GM19023 (cell line): Measurements from ENCODE around the gene GARIN1A.
"Not testable (repeated sequence)": the region's sequence is repeated elsewhere in the genome, so short reads cannot be mapped to it uniquely, and the experiment has no call there.

Experiments used
- ATAC-seq: cut with Tn5 transposase; IDR thresholded peaks from one replicate; pipeline ENCODE4 v1.9.1; 2021; ENCODE audit warnings: mild to moderate bottlenecking, moderate library complexity; ENCODE audit not compliant: unreplicated experiment

The GARIN1A gene

GRCh38 chr7:128681794-128682537 is 9.9 kb downstream of the GARIN1A start:
- ATAC-seq, result no peak

GRCh38 chr7:128683270-128683669 is 11.2 kb downstream of the GARIN1A start:
- ATAC-seq, result not testable (repeated sequence)

DNA sequence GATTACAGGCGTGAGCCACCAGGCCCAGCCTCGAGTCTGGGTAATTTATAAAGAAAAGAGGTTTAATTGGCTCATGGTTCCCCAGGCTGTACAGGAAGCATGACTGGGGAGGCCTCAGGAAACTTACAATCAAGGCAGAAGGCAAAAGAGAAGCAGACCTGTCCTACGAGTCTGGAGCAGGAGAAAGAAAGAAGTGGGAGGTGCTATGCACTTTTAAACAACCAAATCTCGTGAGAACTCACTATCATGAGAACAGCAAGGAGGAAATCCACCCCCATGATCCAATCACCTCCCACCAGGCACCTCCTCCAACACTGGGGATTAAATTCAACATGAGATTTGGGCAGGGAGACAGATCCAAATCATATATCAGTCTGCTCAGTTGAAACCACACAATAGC is 11.6 kb downstream of the GARIN1A start:
- ATAC-seq, result not testable (repeated sequence)

DNA sequence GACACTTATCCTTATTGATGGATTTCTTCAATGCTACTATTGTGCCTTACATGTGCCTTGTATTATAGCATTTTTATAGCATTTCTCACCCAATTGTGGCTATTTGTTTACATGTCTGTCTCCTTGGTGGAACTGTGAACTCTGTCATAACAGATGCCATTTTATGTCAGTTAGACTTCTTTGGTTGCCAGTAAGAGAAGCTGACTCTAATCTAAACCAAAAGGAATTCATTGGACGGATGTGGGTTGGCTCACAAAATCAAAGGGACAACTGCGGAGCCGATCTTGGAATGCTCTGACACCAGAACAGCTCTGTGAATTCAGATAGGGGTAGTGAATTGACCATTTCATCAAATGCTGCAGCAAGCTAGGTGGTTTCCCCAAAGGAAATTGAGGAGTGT is 15.0 kb downstream of the GARIN1A start:
- ATAC-seq, result no peak

DNA sequence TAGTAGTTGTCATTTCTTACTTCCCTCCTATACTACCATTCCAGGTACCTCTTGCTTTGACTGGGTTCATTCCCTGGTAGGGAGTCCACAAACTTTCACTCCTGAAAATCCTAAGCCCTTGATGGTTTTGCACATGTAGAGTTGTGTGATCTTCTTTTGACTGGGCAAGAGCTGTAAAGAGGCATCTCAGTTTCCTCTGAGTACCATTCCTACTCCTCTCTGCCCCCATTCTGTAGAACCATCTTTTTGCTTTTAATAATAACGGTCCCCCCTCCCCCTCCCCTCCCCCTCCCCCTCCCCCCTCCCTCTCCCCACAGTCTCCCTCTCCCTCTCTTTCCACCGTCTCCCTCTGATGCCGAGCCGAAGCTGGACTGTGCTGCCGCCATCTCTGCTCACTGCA is 16.4 kb downstream of the GARIN1A start:
- no peak for ATAC-seq

DNA sequence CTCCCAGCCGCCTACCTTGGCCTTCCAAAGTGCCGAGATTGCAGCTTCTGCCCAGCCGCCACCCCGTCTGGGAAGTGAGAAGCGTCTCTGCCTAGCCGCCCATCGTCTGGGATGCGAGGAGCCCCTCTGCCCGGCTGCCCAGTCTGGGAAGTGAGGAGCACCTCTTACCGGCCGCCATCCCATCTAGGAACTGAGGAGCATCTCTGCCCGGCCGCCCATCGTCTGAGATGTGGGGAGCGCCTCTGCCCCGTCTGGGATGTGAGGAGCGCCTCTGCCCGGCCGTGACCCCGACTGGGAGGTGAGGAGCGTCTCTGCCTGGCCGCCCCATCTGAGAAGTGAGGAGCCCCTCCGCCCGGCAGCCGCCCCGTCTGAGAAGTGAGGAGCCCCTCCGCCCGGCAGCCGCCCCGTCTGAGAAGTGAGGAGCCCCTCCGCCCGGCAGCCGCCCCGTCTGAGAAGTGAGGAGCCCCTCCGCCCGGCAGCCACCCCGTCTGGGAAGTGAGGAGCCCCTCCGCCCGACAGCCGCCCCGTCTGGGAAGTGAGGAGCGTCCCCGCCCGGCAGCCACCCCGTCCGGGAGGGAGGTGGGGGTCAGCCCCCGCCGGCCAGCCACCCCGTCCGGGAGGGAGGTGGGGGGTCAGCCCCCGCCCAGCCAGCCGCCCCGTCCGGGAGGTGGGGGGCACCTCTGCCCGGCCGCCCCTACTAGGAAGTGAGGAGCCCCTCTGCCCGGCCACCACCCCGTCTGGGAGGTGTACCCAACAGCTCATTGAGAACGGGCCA is 17.3 kb downstream of the GARIN1A start:
- ATAC-seq, result not testable (repeated sequence)

GRCh38 chr7:128691227-128691626 is 19.1 kb downstream of the GARIN1A start:
- ATAC-seq, result no peak

DNA sequence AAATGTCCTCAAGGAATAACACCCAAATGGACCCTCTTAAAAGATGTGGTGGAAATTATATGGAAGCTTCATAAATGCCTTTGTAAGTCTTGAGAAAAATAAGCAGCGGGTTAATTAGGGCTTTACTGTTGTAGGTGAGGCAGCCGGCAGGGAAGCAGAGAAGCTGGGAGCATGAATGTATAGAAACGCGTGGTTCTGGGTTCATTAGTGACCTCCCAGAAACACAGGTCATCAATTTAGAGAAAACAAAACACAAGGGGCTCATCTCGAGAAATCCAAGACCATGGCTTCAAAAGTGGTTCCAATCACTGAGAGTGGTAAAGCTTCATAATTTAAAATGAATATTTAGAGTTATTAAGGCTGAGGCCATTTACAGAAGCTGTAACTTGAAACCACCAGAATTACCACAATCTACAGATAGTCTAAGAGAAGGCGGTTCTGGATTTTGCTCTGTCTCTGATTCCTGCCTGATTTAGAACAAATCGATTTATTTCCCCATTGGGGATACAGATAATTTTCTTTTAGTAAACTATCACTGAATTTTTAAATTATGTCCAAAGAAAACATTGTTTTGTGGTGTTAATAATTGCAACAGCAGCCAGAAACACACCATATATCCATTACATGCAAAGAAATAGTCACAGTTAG is 20.7 kb downstream of the GARIN1A start:
- ATAC-seq, result no peak

GRCh38 chr7:128693373-128694015 is 21.4 kb downstream of the GARIN1A start:
- no peak for ATAC-seq

- no peak for ATAC-seq
Observed at GRCh38 chr7:128694738-128695137, 22.6 kb downstream of the GARIN1A start.

DNA sequence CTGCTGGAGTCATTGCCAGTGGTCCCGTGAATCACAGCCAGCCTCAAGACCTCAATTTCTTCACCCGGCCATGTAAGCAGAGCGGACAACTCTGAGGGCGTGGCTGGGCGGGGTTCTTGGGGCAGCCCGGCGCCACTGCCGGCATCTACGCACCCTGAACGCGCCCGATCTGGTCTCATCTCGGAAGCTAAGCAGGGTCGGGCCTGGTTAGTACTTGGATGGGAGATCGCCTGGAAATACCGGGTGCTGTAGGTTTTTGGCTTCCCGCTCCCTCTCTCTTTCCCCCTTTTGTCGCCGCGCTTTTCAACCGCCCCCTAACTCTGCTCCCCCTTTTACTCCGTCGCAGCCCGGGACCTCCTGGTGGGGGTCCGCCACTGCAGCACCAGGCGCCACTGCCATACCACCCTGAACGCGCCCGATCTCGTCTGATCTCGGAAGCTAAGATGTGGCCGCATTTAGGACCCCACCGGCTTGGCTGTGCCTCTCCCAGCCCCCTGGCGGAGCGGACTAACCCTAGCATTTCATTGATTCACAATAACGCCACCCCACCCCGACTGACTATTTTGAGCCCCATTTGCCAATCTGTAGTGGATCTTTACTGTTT is 25.3 kb downstream of the GARIN1A start:
- no peak for ATAC-seq

DNA sequence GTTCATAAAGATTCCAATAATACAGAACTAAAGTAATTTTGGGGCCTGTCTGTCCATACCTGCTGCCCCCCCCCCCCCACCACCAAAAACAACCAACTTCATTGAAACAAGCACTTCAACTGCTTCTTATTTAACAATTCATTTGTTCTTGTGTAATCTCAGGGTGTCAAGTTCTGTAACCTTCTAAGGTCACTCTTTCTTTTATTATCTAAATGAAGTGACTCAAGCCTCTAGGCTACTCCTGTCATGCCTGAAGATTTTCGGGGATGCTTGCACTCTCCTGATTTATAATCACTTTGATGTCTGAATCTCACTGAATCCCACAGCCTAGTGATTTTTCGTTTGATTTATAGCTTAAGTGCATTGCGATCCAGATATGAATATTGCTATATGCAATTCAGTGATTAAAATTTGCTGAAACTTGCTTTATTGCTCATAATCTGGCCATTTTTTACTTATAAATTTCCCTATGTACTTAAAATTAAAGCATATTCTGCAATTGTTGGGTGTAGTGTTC is 27.2 kb downstream of the GARIN1A start:
- ATAC-seq, result no peak

DNA sequence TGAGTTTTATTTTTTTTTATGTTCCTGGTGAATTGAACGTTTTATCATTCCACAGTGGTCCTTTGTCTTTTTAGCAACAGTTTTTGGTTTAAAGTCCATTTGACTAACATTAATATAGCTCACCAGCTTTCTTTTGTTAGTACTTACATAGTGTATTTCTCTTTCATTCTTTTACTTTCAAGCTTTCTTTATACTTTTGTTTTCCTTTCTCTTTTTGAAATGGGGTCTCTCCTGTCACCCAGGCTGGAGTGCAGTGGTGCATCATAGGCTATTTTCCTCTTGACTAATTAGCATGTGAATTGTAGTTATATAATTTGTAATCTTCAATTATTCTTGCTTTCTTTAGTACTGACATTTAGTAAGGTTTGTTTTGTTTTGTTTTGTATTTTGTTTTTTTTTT is 27.8 kb downstream of the GARIN1A start:
- ATAC-seq, result no peak

DNA sequence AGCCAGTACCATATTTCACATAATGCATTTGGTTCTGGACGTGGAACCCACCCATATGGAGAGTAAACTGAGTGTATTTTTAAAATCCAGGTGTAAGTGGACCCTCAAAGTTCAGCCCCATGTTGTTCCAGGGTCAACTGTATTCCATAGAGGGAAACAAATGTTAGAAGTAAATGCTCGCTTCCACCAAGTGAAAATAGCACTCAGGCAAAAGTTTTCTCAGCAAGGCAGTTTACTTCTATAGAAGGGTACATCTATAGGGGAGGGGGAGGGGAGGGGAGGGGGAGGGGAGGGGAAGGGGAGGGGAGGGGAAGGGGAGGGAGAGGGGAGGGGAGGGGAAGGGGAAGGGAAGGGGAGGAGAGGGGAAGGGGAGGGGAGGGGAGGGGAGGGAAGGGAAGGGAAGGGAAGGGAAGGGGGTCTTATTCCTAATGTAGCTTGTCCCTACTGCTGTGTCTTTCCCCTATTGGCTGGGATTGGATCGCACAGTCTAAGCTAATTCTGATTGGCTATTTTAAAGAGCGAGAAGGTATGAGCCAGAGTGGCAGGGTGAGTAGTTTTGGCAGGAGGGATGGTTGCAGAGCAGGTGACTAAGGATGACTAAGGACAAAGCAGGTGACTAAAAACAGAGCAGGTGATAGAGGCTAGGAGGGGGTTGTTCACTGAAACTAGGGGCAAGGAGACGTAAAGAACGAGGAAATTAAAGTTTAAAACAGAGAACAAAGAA is 29.1 kb downstream of the GARIN1A start:
- ATAC-seq, result no peak

GRCh38 chr7:128703609-128704241 is 31.6 kb downstream of the GARIN1A start:
- no peak for ATAC-seq

DNA sequence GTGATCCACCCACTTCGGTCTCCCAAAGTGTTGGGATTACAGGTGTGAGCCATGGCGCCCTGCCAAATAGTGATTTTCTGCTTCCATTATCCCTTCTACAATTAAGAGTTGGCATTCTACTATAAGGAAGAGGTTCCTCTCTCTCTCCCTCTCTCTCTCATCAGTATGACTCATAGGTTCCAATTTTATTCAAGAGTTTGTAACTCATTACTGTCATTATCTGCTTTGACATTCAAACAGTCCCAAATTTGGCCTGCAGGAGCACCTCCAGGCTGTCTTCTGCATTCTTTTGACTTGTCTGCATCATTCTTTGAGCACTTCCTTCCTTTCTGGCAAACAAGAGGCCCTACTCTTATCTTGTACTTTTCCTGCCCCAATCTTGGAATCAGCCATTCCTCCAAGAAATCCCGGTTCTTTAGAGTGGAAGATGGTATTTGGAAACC is 33.8 kb downstream of the GARIN1A start:
- ATAC-seq, result no peak

GRCh38 chr7:128707752-128708151 is 35.7 kb downstream of the GARIN1A start:
- no peak for ATAC-seq

- no peak for ATAC-seq
Observed at GRCh38 chr7:128708235-128708634, 36.1 kb downstream of the GARIN1A start.

DNA sequence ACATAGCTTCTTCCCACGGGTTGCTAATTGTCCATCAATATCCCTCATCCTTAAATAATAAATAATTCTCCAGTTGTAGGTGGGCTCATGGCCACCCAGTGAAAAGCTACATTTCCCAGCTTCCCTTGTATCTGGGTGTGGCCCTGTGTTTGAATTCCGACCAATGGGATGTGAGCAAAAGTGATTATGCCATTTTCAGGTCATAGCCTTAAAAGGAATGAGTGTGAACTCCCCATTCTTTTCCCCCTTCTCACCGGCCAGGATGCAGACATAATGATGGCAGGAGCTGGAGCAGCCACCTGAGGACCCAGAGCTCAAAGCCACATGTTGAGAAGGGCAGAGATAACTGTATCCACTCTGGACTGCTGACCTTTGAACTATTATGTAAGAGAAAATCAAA is 36.7 kb downstream of the GARIN1A start:
- ATAC-seq, result no peak

DNA sequence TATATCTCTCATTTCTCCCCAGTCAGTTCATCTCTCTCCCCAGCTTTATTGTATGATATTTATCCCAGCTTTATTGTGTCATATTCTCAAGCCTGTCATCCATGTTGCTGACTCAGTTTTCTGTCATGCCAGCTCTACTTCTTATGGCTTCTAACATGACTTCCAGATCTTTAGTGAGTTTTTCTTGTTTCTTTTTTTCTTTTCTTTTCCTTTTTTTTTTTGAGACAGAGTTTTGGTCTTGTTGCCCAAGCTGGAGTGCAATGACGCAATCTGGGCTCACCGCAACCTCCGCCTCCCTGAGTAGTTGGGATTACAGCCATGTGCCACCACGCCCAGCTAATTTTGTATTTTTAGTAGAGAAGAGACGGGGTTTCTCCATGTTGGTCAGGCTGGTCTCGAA is 38.4 kb downstream of the GARIN1A start:
- no peak for ATAC-seq
